ENCODE measurements around the gene PTPRC.

DNA sequence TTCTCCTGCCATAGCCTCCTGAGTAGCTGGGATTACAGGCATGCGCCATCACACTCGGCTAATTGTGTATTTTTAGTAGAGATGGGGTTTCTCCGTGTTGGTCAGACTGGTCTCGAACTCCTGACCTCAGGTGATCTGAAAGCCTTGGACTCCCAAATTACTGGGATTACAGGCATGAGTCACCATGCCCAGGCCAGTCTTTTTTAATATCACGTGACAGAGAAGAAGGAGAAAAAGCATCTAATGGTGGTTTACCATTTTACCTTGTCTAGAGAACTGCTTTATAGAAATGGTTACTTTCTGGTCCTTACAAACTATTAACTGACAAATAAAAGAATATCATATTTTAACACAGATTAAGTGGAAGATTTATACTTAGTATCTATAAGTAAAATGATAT is 168.0 kb downstream of the PTPRC start:
- TF ChIP-seq POLR2AphosphoS5 (IDR thresholded peaks at IDR 0.05; ENCODE audit: insufficient read depth, low read depth, low read length) (no peak), EZH2 (IDR thresholded peaks at IDR 0.05; ENCODE audit: borderline replicate concordance, low read depth, low read length, severe bottlenecking) (no peak)
- TF ChIP-seq, protein P1, sequence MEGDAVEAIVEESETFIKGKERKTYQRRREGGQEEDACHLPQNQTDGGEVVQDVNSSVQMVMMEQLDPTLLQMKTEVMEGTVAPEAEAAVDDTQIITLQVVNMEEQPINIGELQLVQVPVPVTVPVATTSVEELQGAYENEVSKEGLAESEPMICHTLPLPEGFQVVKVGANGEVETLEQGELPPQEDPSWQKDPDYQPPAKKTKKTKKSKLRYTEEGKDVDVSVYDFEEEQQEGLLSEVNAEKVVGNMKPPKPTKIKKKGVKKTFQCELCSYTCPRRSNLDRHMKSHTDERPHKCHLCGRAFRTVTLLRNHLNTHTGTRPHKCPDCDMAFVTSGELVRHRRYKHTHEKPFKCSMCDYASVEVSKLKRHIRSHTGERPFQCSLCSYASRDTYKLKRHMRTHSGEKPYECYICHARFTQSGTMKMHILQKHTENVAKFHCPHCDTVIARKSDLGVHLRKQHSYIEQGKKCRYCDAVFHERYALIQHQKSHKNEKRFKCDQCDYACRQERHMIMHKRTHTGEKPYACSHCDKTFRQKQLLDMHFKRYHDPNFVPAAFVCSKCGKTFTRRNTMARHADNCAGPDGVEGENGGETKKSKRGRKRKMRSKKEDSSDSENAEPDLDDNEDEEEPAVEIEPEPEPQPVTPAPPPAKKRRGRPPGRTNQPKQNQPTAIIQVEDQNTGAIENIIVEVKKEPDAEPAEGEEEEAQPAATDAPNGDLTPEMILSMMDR (IDR thresholded peaks at IDR 0.05; ENCODE audit: extremely low read depth in 1 of 2, insufficient read depth in 1 of 2, low read depth in 1 of 2, low read length in 2 of 2) = no peak
